GM21717 (cell line): ENCODE data around the gene APOA1.

Experiments used
- ATAC-seq: cut with Tn5 transposase; IDR thresholded peaks from one replicate; pipeline ENCODE4 v1.9.1; 2021; ENCODE audit warnings: mild to moderate bottlenecking, moderate library complexity; ENCODE audit not compliant: unreplicated experiment

Gene APOA1

GRCh38 chr11:116791002-116791812 lies 46.2 kb downstream of the APOA1 start:
- ATAC-seq: no peak

GRCh38 chr11:116790167-116791001 lies 47.0 kb downstream of the APOA1 start:
- ATAC-seq: no peak

GRCh38 chr11:116788975-116789374 lies 48.4 kb downstream of the APOA1 start:
- ATAC-seq: no peak

GRCh38 chr11:116788534-116788933 lies 48.9 kb downstream of the APOA1 start:
- no peak for ATAC-seq

GRCh38 chr11:116787786-116788486 lies 49.5 kb downstream of the APOA1 start, which contains the start of gene ZPR1:
Gene ZPR1, minus strand, starts transcription at chr11:116788023. Its CDS starts 33 bp downstream, at chr11:116787990.
- ATAC-seq: peak; percentile 81

- ATAC-seq: no peak
Measured at GRCh38 chr11:116787436-116787785, 50.0 kb downstream of the APOA1 start.

GRCh38 chr11:116786966-116787365 lies 50.5 kb downstream of the APOA1 start:
- ATAC-seq: no peak

DNA sequence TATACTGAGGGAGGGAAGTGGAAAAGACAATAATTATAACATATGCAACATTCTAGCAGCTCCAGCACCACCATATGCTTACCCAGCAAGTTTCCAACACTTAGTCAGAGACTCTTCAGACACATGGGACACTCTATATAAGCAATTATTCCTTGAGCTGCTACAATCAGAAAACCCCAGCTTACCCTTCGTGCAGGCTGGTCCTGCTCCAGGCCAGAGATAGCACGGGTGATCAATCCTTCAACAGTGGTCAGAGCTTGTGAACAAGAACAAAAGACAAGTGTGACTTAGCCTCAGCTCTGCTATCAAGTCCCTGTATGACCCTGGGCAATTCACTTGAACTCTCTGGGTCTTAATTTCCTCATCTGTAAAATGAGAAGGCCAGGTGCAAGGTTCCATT lies 51.1 kb downstream of the APOA1 start:
- ATAC-seq: no peak
